Activated CD4-positive, alpha-beta T cell treated with anti-CD3 and anti-CD28 coated beads for 4 hours (primary cell): ENCODE results near the gene ARID5B.
A peak's percentile ranks its signal among the peaks of the same experiment; 100 is the strongest.
"Not testable (repeated sequence)": the region's sequence is repeated elsewhere in the genome, so short reads cannot be mapped to it uniquely, and the experiment has no call there.

Experiments used
- DNase-seq, 2 donors: peaks; one replicate each; pipeline ENCODE4 v3.0.0-alpha.2; 2020

ARID5B gene

DNA sequence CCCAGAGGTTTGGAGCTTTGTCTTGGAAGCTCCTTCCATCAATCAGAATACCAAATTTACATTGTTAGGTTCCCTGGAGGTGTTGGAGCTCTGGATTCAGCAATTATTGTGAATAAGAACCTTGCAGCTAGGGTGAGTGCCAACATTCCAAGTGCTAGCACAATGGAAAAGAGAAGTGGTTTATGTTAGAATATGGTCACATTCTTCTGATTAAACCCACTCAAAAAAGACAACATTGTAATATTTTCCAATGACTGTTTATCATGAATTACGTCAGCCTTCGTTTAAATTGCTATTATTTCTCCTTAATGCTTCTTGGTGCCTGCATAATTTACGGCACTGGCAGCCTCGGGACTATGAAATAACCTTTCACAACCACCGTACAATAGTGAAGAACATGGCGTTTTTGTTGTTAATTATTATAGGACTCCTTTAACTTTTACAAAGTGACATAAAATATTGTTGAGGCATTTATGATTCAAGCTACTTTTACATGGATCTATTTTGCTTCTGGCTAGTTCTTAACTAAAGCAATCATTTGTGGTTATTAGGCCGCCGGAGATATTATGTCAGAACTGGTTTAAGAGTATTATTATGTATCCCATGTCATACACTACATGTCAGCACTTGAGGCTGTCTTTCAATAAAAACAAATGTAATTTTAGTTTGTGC lies 117.7 kb downstream of the ARID5B start:
- no peak for DNase-seq

GRCh38 chr10:62019685-62020359 lies 118.3 kb downstream of the ARID5B start:
- DNase-seq: peak in 1 of 2 donors; percentile 13

DNA sequence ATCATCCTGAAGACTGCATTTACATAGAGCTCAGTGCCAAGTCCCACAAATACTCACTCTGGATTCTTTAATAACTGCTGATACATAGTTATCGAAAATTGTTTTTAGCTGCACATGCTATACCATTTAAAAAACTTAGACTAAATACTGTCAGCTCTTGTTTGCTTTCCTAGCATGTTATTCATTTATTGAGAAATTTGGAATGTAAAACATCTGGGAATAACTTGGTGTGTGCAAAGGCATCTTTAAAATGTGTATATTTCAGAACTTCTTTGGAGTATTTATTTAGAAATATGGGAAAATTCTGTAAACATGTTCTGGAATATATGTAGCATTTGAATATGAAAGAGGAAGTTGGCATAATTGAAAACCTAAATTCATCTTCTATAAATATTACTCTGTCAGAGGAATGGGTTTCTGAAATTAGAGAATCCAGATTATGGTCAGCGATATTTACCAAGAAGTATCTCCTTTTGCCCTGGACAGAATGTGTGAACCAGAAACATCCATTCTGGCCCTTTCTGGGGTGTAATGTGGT lies 119.7 kb downstream of the ARID5B start:
- DNase-seq: no peak

- DNase-seq: no peak
Observed at GRCh38 chr10:62021978-62022802, 120.7 kb downstream of the ARID5B start.

- DNase-seq: no peak
Observed at GRCh38 chr10:62022830-62023229, 121.3 kb downstream of the ARID5B start.

DNA sequence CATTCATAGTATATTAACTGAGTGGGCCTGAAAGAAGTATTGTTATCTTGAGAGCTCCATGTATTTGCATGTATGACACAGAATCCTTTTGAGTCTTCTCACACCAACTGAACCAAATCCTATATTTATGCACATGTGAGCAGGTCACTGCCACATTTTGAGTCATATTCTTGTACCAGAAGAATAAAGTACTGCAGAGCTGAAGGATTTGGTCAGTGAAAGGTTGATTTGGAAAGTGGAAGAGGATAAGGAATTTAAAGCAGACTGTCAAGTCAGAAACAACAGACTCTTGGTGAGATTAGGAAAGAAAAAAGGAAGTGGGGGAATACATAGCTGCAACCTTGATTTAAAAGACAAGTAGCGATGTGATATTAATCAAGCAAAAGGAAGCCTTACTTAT lies 121.8 kb downstream of the ARID5B start:
- no peak for DNase-seq

DNA sequence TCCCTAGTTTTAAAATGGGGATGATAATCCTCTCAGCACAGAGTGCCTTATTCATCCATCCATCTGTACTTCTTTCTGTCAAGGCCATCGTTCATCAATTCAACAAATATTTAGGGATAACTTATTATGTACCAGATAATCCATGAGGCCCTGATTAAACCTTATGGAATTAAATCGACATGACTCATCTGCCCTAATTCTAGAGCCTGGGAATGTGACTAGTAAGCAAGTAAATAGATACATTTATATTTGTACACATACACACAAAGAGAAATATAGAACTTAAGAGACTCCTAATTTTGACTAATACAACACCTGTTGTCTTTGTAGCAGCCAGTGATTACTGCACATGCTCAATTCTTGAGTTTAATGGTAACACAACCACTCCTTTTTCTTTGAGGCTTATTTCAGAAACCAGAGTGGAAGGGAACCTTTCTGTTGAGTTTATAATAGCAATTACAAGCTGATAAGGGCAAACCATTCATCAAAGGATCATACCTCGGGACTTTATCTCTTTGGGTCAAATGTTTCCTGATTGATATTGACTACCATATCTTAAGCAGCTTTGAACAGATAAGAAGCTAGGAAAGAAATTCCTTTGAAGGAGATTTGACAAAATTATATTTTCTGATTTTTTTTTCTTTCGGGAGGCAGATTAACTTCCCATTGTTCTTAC lies 122.7 kb downstream of the ARID5B start:
- DNase-seq: no peak

- no peak for DNase-seq
Observed at GRCh38 chr10:62025134-62025794, 123.8 kb downstream of the ARID5B start.

GRCh38 chr10:62025901-62026879 lies 124.7 kb downstream of the ARID5B start:
- DNase-seq: no peak

DNA sequence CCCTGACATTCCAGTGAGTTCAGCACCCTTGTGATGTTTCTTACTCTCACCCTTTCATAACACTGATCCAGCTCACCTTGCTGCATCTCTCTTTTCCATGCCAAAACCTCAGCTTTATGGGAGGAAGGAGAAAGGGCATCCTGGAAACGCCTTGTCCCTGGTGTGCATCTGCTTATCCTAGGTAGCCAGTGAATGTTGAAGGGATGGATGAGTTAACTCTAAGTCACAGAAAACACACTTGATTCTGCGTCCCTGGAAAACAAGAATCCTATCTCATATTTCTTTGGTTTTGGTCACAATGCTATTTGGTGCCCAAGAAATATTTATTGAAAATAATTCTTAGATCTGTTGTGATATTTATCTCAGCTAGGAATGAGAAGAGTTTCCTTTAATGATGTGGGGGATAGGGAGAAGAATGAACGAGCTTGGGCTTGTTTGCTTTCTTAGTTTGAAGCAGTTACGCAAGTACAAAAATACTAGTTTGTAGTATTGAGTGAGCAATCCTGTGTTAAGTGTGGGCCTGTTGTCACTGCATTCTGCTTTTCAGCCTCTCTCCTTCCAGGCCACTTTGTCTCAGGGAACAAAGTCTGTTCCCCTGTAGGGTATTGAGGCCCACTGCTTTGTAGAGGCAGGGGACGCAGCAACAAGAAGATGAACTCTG lies 126.5 kb downstream of the ARID5B start:
- DNase-seq: no peak

- not testable (repeated sequence) for DNase-seq
Observed at GRCh38 chr10:62028502-62028842, 127.0 kb downstream of the ARID5B start.

- no peak for DNase-seq
Observed at GRCh38 chr10:62029401-62029800, 127.9 kb downstream of the ARID5B start.

DNA sequence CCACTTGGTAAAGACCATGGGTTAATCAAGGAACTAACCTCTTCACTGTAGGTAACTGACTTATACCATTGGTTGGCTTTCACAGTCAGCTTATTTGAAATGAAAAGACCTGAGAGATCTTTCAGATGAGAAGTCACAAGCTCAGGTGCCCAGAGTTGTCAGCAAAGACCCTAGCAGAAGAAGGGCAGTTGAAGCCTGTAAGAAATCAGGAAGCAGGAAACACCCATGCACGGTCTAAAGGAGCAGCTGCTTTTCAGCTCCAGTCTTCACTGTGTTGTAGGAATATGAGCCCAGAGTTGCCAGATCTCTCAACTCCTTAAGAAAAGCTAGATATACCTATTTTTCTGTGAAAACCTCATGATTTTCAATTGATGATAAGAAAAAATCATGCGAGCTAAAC lies 130.0 kb downstream of the ARID5B start:
- no peak for DNase-seq

DNA sequence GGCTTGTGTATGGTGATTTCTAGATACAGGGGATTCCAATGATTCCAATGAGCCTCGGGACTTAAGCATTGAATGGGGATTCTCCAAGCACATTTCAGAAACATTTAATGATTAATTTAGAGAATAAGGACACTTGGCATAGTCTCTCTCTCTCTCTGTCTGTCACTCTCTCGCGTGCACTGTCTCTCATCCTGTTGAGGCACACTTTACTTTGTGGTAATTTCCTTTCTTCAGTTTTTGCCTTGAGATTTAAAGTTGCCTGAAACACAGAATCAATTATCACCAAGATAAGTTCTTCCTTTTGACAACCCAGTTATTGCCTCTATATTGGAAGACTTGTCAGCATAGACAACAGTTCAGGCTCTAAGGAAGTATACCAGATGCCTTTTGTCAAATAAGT lies 131.6 kb downstream of the ARID5B start:
- no peak for DNase-seq

- no peak for DNase-seq
Observed at GRCh38 chr10:62034096-62034640, 132.7 kb downstream of the ARID5B start.

DNA sequence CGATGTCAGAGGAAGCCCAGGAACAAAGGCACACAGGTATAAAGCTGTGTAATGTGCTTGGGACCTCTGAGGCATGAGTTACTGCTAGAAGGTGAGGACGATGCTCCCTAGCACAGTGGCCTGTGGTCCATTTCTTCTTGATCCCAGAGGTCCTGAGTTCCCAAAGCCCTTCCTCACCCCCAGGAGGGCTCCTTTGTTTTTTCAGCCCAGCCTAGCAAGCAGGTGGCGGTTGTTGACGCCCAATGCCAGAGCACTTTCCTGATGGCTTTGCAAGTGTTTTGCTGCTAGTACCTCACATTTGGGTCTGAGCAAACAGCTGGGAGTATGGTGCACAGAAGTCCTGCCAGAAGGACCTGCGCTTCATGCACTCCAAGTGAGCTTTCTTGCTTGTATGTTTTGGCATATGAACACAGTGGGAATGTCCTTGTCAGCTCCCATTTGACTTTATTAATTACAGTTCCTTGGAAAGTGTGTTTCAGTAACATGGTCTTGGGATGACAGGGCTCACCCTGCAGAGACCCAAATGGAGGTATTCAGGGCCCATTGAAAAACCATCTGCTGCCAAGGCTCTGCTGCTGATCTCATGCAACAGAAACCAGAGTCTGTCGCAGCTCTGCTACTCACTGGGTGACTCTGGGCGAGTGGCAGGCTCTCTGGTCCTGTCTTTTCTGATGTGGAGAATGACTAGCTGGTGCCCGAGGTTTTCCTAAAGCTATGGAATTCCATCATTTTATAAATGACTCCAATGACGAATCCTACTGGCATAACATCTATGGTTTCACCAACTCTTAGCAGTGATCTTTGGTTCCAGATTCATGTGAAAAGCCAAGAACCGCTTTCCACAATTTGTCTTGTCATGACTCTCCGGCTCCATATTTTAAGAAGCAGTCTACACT lies 134.9 kb downstream of the ARID5B start:
- no peak for DNase-seq

DNA sequence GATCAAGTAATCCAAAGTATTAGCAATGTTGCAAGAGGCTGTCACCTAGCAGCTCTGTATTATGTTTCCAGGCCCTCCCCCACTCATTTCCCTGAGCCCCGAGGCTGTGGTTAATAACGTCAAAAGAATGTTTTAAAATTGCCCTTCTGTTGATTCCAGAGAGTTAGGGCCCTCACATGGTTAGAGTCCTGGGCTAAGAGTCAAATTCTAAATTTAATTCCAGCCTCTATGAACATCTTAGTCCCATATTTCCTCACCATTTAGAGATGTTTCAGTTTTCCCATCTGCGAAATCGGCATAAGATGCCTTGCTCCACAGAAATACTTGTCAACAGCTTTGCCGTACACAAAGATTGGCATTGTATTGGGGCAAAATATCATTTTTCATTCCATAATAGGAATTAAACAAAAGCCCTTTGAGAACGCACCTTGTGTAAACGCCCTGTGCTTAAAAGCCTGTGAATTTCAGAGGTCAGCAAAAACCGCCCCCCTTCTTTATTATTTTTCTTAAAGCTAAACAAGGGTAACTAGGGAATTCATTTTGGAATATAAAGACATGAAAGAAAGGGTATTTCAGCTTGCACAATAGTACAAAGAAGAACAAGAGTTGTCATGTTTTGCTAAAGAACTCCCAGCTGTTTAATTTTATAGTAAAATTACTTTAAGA lies 135.8 kb downstream of the ARID5B start:
- no peak for DNase-seq

- no peak for DNase-seq
Observed at GRCh38 chr10:62037890-62038608, 136.6 kb downstream of the ARID5B start.
